SH-SY5Y (cell line): Measurements from ENCODE around the gene CD48.

Source experiments
- GATA2 ChIP-seq: IDR thresholded peaks from 2 replicates; pipeline ENCODE4 v1.6.1; 2011; ENCODE audit warnings: mild to moderate bottlenecking, low read depth, low read length
- GATA3 ChIP-seq: IDR thresholded peaks from 2 replicates; pipeline ENCODE4 v1.6.1; 2011; ENCODE audit warnings: low read depth, mild to moderate bottlenecking, low read length, moderate library complexity

CD48 gene

DNA sequence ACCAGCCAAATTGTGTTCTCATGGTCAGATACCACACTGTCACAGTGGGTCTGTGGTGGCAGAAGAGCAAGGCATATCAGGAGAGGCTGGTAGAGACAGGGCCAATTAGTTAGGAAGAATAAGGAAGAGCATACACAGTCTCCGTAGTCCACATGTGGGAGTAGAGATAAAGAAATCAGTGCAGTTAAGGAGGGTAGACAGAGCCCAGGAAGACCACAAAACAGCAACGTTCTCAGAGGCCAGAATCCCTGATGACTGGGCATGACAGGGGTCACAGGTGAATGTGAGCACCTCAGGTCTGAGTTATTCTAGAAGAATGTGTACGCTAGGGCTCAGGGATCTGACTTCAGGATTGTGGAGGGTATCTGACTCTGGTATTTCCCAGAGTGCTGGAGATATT is 31.7 kb downstream of the CD48 start:
- TF ChIP-seq GATA3: no peak

DNA sequence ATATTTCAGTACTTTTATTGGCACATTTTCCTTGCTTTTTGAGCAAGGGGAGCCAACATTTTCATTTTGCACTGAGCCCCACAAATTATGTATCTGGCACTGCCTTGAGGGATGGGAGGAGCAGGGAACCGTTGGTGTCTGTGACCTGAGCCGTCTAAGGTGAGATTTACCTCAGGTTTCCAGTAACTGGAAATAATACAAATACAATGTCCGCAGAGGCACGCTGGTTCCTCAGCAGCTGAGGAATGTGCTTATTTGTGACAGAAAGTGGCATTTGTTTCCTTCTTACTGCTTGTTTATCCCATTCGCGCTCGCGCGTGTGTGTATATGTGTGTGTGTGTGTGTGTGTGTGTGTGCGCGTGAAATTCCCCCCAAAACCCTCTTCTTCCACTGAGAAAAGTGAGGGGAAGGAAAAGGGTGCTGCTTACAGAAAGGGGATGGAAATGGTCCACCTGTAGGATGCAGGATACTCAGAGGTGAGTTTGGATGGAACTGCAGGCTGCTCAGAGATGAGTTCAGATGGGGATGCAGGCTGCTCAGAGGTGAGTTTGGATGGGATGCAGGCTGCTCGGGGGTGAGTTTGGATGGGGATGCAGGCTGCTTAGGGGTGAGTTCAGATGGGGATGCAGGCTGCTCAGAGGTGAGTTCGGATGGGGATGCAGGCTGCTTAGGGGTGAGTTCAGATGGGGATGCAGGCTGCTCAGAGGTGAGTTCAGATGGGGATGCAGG is 34.6 kb downstream of the CD48 start:
- TF ChIP-seq GATA2: no peak
- no peak for TF ChIP-seq GATA3

DNA sequence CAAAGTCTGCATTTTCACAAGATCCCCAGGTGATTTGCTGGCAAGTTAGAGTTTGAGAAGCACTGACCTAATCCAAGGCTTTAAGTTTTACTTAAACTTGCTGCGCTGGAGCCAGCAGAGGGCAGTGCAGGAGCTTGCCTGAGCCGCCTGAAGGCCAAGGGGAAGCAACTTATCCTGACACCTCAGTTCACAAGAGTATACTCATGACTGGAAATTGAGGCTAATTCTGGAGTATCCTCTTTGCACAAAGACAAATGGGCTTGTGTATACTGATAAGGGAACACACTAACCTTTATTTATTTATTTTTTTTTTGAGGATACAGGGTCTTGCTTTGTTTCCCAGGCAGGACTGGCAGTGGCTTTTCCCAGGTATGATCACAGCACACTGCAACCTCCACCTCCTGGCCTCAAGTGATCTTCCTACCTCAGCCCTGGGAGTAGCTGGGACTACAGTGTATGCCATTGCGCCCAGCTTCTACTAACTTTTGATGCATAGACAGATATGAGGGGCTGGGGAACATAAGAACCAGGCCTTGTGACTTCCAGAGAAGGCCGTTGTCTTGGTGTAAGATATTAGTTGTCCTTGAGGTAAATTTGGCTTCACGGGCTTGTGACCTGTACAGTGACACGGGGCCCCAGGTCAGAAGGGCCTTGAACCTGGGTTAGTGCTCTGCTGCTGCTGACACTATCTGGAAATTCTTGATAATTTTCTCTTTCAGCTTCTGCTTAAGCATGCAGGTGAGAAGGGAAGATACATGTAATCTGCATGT is 35.8 kb downstream of the CD48 start:
- no peak for TF ChIP-seq GATA3
- TF ChIP-seq GATA2: no peak

GRCh38 chr1:160674415-160674814 is 37.2 kb downstream of the CD48 start:
- TF ChIP-seq GATA3 (no peak), GATA2 (no peak)

DNA sequence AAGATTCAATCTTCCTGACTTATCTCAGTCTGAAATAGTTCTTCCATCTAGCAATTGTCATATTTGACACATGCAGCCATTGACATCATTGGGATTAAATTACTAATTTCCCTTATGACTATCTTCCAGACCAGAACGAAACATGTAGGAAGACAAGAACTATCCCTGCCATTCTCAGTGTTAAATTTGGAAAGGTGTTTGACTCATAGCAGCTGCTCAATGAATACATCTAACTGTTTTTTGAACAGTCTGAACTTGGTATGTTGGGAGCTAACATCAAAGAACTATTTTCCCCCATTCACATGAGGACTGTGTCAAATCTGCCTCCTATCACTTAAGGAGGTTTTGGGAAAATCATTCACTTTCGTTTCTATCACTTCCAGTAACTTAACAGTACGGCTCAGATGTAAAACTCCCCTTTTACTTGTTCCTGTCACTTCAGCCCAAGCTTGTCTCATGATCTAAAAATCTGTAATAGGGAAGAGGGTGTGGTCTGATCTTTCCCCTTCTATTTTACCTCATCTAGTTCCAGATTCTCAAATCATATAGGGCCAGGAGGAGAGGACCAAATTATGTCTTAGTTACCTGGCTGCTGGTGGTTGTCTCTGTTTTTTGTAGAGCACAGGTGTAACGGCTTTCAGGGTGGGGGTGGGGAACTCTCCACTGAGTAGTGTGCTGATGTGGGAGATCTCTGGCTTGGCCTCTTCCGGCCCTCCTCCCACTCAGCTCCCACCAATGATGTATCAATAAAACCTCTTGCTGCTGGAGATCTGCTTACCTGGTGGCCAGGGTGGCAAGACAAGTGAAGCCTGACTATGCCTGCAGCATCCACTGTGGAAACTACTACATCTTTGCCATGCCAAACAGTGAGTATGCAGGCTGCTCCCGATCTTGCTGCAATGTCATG is 38.6 kb downstream of the CD48 start:
- no peak for TF ChIP-seq GATA2

DNA sequence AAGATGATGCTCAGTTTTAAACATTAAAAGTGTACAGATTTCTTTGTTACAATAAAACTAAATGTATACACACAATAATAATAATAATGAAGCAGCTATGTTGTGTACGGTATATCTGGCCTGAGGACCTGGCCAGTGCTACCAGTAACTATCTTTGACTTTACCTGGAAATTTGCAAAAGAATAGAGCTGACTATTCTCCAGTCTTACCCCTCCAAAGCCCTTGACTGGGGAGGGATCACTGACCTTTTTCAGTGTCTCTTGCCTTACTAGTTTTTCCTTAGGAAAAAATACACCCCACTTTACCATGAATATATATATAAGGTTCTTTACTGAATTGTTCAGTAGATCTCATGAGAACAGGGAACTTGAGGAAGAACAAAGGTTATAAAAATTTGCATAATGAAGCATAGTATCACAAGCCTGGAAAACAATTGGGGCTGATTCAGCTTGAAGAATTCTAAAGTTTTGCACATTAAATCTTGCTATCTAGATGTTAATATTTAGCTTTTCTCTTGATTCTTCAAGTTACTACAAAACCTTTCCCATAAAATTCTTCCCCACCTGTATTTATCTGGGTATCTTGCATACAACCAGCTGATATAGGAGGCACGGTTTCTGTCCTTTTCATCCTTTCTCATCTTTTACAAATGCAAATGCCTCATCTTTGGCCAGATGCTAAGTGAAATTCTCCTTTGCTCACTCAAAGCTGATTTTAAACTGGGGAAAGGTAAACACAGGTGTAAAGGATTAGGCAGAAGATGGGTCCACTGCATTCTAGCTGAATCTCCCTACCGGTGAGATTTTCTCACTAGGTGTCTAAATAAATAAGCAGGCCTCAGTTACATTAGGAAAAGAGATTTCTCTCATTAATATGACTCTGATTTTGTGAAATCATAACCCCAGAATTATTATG is 39.8 kb downstream of the CD48 start:
- TF ChIP-seq GATA3: no peak
- no peak for TF ChIP-seq GATA2

DNA sequence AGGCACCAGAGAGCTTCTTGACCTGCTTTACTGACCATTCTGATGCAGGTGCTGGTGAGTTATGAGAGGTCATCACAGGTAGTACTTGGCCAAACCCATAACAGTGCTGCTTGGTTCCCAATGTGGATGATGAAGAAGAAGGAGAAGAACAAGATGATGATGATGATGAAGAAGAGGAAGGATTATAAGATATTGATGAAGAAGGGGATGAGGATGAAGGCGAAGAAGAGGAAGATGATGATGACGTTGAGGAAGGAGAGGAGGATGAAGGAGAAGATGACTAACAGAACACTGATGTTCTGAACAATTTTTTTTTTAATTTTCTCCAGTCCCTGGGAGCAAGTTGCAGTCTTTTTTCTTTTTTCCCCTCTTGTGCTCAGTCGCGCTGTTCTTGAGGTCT is 40.9 kb downstream of the CD48 start:
- TF ChIP-seq GATA3 (no peak), GATA2 (no peak)

DNA sequence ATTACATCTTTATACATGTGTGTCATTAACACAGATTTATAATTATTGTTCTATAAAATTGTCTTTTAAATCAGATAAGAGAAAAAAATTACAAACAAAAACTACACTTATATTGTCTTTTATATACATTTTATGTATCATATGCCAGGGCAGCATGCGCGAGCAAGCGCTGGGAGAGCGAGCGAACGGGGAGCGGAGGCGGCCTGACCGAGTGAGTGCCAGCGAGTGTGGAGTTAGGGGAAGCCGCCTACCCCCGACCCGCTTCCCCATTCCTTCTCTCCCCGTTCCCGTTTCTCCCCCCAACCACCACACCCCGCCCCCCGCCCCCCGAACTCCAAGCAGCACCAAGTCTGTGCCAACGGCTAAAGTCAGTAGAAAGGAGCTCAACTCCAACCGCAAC is 41.8 kb downstream of the CD48 start:
- TF ChIP-seq GATA3 (no peak), GATA2 (no peak)

GRCh38 chr1:160669276-160669675 is 42.3 kb downstream of the CD48 start:
- TF ChIP-seq GATA2 (no peak), GATA3 (no peak)

- TF ChIP-seq GATA3 (no peak), GATA2 (no peak)
Observed at GRCh38 chr1:160667896-160668295, 43.7 kb downstream of the CD48 start.

DNA sequence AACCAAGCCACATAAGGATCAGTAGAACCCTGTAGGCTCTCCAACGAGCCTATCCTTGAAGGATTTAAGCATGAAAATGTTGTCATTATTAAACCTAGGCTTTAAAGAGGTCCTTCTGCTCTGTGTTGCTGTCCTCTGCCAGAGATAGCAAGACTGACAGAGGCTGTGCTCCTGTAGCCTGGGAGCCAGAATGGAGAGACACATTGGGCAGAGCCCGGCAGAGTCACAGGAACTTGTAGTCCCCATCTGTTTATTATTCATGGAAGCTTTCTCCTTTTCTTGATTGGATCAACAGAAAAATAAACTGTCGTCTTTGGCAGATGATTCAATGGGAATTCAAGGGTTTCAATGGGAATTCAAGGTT is 45.6 kb downstream of the CD48 start:
- TF ChIP-seq GATA2 (no peak), GATA3 (no peak)

- no peak for TF ChIP-seq GATA3
- TF ChIP-seq GATA2: no peak
Observed at GRCh38 chr1:160665330-160666078, 46.1 kb downstream of the CD48 start.

GRCh38 chr1:160664573-160665051 is 47.0 kb downstream of the CD48 start:
- TF ChIP-seq GATA3 (no peak), GATA2 (no peak)

GRCh38 chr1:160662910-160663309 is 48.7 kb downstream of the CD48 start:
- TF ChIP-seq GATA3 (no peak), GATA2 (no peak)
